Subcutaneous abdominal adipose tissue (tissue), 5 donors: Measurements from ENCODE around the gene EFCAB11.

ENCODE experiments used
- H3K27ac ChIP-seq: one replicate; pipeline ENCODE4 v1.7.0; 2013; ENCODE audit warnings: low read depth, mild to moderate bottlenecking, inconsistent platforms, low read length, moderate library complexity
- H3K27me3 ChIP-seq, 5 donors: one replicate each; pipeline ENCODE4 v1.7.0; 2013; ENCODE audit warnings: low read length in 5 of 5, inconsistent platforms in 1 of 5; ENCODE audit not compliant: control insufficient read depth in 5 of 5, insufficient read depth in 4 of 5
- H3K36me3 ChIP-seq, 5 donors: one replicate each; pipeline ENCODE4 v1.7.0; 2013; ENCODE audit warnings: low read length in 5 of 5; ENCODE audit not compliant: control insufficient read depth in 5 of 5, insufficient read depth in 5 of 5
- H3K4me1 ChIP-seq, 5 donors: one replicate each; pipeline ENCODE4 v1.7.0; 2013; ENCODE audit warnings: low read length in 5 of 5, mild to moderate bottlenecking in 3 of 5, moderate library complexity in 1 of 5; ENCODE audit not compliant: control insufficient read depth in 5 of 5, insufficient read depth in 5 of 5
- H3K4me3 ChIP-seq, 5 donors: one replicate each; pipeline ENCODE4 v1.7.0; 2013; ENCODE audit warnings: low read length in 5 of 5, low read depth in 1 of 5
- H3K9ac ChIP-seq, 5 donors: one replicate each; pipeline ENCODE4 v1.7.0; 2013; ENCODE audit warnings: low read length in 5 of 5, mild to moderate bottlenecking in 4 of 5, moderate library complexity in 3 of 5
- H3K9me3 ChIP-seq, 5 donors: one replicate each; pipeline ENCODE4 v1.7.0; 2013; ENCODE audit warnings: low read length in 5 of 5; ENCODE audit not compliant: control insufficient read depth in 5 of 5
- donor health status: healthy.
- donor health status: healthy.
- donor health status: healthy.
- donor health status: healthy.
- donor health status: healthy.

Gene EFCAB11

DNA sequence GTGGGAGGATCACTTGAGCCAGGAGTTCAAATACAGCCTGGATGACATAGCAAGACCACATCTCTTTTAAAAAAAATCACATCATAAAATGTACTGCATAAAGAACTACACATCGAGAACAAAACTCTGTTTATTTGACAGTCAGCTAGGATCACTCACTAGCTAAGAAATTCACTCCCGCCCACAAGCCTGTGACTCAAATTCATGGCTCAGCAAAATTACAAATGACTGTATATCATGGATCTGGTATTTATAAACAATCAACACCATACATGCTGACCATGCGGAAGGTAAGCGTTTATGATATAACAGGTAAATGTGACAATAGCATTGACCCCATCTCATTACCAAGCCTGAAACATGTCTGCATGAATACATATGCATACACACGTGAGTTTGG is 206.5 kb downstream of the EFCAB11 start:
- Histone ChIP-seq H3K27ac (no peak overlapping the region), H3K4me3 (no peak overlapping the region), H3K4me1 (peaks cover 0 to 18% (median 14%) of the 10 kb centered on the region in 5 donors), H3K9ac (no peak overlapping the region), H3K27me3 (no peaks in the 10 kb centered on the region), H3K36me3 (no peaks in the 10 kb centered on the region), H3K9me3 (no peaks in the 10 kb centered on the region)

DNA sequence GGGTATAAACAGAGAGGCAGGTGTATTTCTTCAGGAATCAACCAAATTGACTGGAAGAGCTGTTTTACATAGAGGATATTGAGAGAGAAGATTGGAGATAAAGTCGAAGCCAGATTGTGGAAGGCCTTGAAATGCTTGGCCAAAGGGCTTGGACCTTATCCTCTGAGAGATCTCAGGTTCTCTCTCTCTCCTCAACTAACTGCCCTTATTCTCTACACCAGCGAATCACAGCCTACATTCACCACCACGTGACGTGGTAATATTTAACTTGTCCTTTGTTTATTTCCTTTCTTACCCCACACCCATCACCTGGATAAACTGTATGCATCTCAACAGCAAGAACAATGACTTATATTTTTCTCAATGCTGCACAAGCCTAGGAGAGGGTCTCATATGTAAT is 207.4 kb downstream of the EFCAB11 start:
- no peaks in the 10 kb centered on the region for H3K27me3 ChIP-seq
- H3K4me3 ChIP-seq, result no peak overlapping the region
- H3K9ac ChIP-seq, result no peak overlapping the region
- H3K27ac ChIP-seq, result no peak overlapping the region
- H3K4me1 ChIP-seq, result peaks cover 0 to 18% (median 14%) of the 10 kb centered on the region in 5 donors
- H3K36me3 ChIP-seq, result no peaks in the 10 kb centered on the region
- H3K9me3 ChIP-seq, result no peaks in the 10 kb centered on the region

DNA sequence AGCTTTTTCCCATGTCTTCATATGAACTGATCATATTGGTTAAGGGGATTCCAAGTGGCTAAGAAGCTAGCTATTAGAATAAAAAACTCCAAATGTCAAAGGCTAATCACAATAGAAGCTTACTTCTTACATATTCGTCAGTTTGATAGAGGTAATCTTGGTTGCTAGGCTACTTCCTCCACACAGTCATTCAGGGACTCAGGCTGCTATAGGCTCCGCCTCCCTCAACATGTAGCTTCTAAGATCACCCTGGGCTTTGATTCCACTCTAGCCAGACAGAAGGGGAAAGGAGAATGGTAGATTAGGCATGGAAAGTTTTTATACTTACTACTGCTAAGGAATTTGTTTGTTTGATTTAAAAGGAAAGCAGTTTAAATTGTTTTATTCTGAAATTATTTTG is 207.9 kb downstream of the EFCAB11 start:
- Histone ChIP-seq H3K4me1 (peaks cover 0 to 18% (median 14%) of the 10 kb centered on the region in 5 donors), H3K9ac (no peak overlapping the region)

DNA sequence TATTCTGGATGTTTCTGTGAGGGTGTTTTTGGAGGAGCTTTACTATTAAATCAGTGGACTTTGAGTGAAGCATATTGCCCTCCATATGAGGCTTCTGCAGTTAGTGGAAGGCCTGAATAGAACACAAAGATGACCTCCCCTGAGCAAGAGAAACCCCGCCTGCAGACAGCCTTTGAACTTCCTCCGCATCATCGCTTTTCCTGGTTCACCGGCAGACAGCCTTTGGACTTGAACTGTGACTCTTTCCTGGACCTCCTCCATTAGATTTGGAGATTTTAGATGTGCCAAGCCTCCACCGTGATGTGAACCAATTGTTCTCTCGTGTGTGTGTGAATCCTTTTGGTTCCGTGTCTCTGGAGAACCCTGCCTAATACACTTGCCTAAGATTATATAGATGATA is 208.4 kb downstream of the EFCAB11 start:
- H3K4me3 ChIP-seq, result no peak overlapping the region
- H3K4me1 ChIP-seq, result peaks cover 0 to 18% (median 14%) of the 10 kb centered on the region in 5 donors
- H3K9me3 ChIP-seq, result no peaks in the 10 kb centered on the region
- no peaks in the 10 kb centered on the region for H3K36me3 ChIP-seq
- H3K27ac ChIP-seq, result no peak overlapping the region
- no peaks in the 10 kb centered on the region for H3K27me3 ChIP-seq
- H3K9ac ChIP-seq, result no peak overlapping the region

More for the DNA sequence above, 207.9 kb downstream of the EFCAB11 start:
- H3K27ac ChIP-seq, result no peak overlapping the region
- H3K27me3 ChIP-seq, result no peaks in the 10 kb centered on the region
- no peaks in the 10 kb centered on the region for H3K9me3 ChIP-seq
- no peak overlapping the region for H3K4me3 ChIP-seq
- H3K36me3 ChIP-seq, result no peaks in the 10 kb centered on the region
